Activated T-helper 1 cell treated with Interleukin-2 at 50 U/mL for 16 hours (primary cell): ENCODE data around the gene FBXW4.
"Not testable (repeated sequence)": the region's sequence is repeated elsewhere in the genome, so short reads cannot be mapped to it uniquely, and the experiment has no call there.

Experiments
- DNase-seq: peaks from one replicate; pipeline ENCODE4 v3.0.0-alpha.2; 2020; ENCODE audit warnings: low read depth

FBXW4 gene

DNA sequence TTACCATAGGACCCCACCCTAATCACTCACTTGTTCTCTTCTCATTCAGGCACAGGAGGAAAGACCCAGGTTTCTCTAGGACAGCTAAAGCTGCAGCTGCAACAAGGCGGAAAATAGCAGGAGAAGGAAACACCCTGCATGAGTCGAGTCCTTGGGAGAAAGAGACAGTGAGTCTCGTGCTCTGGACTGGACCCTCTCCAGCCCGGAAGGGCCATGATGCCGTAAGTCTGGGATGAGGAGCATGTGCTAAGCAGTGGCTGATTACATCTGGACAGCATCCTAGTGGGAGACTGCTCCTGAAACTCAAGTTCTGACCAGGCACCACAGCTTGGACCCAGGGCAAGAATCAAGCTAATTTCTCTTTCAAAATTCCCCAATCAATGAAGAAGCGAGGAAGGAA is 39.4 kb downstream of the FBXW4 start:
- DNase-seq, result no peak

GRCh38 chr10:101653536-101653935 is 41.4 kb downstream of the FBXW4 start:
- DNase-seq, result no peak

- DNase-seq, result no peak
Observed at GRCh38 chr10:101651336-101651735, 43.6 kb downstream of the FBXW4 start.

DNA sequence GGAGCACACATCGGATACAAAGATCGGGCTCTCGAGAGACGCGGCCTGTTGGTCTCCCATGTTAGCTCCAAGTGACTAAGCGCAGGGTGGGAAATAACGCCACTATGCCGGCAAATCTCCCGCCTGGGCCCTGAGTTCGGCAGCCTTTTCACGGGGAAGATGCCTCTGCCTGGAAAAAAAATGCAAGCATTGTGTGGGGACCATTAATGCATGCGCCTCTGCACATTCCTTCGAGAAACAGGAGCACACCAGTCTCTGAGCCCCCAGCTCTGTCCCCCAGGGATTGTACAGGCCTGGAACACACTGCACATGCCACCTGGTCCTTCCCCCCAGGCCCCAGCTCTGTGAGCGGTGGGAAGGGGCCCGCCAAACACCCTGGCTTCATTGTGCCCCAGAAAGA is 44.1 kb downstream of the FBXW4 start:
- no peak for DNase-seq

DNA sequence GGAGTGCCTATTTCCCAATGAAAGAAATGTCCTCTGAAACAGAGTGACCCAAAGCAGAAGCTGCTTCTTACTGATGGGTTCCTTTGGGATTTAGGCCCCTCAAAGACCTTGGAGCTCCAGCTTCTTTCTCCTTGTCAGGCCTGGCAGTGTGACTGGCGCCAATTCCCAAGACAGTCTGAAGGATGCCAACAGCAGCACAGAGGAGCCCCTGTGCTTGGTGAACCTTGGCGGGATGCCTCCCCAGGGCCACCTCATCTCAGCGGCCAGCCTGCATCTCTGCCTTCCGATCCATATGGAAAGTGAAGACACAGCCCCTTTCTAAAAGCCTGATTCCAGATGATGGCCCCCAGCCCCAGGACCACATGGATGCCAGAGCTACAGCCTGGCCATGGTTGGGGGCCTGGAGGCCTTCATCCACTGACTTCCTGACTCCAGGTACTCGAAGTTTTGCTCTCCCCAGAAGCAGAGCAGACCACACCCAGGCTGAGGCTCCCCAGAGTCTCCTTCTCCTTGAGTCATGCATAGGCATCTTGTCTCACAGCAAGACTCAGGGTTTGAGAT is 45.4 kb downstream of the FBXW4 start:
- DNase-seq, result no peak

- DNase-seq, result no peak
Observed at GRCh38 chr10:101647255-101647654, 47.7 kb downstream of the FBXW4 start.

DNA sequence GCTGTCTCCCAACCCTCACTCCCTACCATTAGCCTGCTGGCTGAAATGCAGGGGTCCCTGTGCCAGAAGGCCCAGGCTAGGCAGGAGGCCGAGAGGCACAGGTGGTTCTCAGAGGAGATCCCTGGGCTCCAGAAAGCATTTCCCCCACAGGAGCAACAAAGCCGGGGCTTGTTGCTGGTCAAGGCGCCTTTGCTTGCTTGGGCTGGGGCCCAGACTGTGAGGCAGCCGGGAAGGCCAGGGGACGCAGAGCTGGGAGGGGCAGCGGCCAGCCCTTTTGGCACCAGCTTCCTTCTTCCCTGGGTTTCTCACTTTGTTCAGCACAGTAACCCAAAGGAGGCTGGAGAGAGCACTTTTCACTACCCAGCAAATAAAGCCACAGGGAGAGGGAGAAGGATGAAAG is 48.6 kb downstream of the FBXW4 start:
- no peak for DNase-seq

DNA sequence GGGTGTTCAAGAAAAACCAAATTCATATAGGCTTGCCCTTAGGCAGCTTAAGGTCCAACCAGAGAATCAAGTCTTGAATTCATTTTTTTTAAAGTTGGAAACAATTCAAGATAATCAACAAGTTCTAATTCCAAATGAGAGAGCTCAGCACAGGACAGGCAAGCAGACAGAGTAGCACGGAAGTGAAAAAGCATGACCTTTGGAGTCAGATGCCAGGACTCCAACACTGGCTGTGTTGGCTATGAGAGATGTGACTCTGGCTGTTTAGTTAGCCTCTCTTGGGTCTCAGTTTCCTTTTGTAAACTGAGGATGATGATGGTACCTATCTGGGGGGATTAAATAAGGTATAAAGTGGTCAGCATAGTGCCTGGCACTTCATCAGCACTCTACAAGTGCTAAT is 49.3 kb downstream of the FBXW4 start:
- DNase-seq, result no peak

GRCh38 chr10:101644002-101644401 is 51.0 kb downstream of the FBXW4 start:
- no peak for DNase-seq

DNA sequence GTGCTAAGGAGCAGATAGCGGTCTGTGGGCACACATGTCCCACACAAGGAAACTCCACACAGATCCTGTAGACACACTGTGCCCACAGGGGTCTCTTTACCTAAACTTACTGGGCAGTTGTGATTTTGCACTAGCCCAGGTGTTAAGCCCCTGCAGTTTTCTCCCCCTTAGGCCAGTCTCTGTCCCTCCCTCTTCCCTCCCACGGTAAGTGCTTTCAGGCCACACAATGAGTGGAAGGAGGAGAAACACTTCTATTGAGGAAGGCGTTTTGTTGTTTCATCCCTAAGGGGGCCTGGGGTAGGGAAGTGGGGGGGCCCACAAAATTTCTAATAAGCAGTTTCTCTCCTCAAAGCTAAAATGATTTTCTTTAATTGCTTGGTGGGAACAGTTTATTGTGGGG is 51.4 kb downstream of the FBXW4 start:
- no peak for DNase-seq

GRCh38 chr10:101639141-101639900 is 55.6 kb downstream of the FBXW4 start:
- DNase-seq, result no peak

- not testable (repeated sequence) for DNase-seq
Observed at GRCh38 chr10:101633510-101633909, 61.5 kb downstream of the FBXW4 start.

DNA sequence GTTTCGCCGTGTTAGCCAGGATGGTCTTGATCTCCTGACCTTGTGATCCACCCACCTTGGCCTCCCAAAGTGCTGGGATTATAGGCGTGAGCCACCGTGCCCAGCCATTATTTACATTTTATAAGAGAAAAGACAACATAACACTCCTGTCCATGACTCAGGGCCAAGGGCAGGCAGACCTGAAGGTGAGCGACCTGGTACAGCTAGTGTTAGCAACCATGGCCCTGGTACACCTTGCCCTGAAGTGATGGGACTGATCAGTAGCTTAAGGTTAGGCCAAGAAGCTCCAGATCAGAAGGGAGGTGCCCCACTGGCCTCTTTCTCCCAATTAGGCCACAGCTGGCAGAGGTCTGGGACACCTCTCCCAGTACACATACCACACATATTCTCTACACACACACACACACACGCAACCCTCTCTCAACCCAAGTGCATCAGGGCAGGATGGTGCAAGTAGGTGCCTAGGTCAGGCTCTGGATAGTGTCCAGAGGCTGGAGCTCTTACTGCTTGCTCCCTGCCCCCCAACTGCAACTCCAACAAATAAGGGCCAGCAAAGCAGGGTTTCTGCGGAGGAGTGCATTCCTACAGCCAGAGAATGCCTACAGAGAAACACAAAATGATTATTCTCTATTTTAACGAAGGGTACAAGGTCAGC is 63.0 kb downstream of the FBXW4 start:
- no peak for DNase-seq

- DNase-seq, result no peak
Observed at GRCh38 chr10:101630633-101630920, 64.4 kb downstream of the FBXW4 start.

GRCh38 chr10:101629837-101630632 is 64.9 kb downstream of the FBXW4 start:
- DNase-seq, result no peak

DNA sequence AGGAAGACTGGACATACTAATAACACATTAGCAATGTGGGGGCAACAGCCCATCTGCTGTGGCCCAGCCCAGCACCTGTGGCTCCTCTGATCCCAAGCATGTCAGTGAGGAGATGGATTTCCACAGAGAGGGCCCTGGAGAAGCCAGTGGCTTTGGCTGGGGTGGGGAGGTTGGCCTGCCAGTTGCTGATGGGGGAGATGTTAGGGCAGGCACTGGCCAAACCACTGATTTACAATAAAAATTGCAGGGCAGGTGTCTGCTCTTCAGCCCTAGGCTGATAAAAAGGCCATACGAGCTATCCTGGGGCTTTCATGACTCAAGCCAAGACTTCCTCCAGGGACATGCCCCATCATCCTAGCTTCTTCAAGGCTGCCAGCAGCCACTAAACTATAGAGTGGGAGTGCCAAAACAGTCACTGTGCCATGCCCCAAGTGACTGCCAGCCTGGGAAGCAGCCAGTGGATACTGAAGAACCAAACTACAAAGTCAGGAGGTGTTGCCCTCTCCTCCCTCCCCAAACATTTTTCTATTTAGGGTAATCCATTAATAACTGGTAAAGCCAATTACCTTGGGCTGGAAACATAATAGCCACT is 69.1 kb downstream of the FBXW4 start:
- DNase-seq, result no peak

DNA sequence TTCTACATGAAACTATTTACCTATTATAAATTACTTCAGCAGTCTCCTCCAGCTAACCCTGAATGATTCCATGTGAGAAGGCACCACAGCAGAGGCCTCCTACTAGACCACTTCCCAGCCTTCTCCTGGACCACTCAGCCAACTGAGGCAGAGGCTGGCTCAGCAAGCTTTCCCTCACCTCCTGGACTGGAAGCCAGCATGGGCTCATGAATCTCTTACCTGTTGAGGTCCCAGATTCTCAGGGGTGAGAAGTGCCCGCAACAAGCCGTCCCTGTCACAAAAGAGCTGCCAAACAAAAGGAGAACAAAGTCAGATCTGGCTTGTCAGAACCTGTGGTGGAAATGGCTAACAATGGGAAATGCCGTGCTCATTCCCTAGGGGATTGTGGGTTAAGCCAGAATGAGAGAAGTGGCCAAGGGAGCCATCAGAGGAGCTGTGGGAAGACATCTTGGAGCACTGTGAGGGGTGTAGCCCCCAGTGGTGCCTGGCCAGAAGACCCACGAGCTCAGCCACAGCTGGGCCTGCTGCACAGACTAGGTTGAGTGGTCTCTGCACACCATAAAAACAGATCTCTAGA is 70.4 kb downstream of the FBXW4 start:
- DNase-seq, result no peak

- no peak for DNase-seq
Observed at GRCh38 chr10:101623528-101623927, 71.4 kb downstream of the FBXW4 start.

- no peak for DNase-seq
Observed at GRCh38 chr10:101619983-101620382, 75.0 kb downstream of the FBXW4 start.

- DNase-seq, result no peak
Observed at GRCh38 chr10:101618871-101619270, 76.1 kb downstream of the FBXW4 start.

DNA sequence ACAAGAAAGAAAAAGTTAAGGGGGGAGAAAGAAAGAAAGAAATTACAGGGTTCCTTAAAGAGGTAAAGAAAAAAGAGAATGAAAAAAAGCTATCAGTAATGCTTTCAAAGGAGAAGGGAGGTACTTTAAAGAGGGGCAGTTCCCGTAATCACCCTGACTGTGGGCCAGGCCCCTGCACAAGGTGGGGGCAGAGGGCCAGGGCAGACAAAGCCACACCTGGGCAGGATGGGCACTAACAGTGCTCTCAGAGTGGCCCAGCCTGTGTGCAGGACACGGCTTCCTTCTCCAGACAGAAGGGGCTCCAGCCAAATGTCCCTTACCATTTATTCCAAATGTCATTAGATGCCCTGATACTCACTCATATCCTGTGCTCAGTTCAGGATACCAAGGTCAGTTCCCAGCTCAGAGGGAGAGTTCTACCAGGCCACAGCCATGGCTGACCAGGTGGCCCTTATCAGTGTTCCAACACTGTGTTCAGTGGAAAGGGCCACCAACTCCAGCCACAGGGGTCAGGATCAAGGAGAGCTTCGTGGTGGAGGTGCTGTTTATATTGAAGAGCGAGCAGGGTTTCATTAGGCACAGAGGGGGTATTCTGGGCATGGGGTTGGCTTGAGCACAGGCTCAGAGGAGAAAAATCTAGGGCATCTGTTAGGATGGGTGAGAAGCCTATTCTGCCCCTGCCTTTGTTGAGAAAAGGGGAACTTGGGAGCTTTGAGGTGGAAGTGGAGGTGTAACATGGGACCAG is 77.0 kb downstream of the FBXW4 start:
- no peak for DNase-seq
